Stimulated activated CD4-positive, alpha-beta T cell treated with anti-CD3 and anti-CD28 coated beads, TNF-alpha, amount 100 ng/mL, for 24 hours (primary cell): ENCODE results near the gene TRAPPC5.
"Not testable (repeated sequence)": the region's sequence is repeated elsewhere in the genome, so short reads cannot be mapped to it uniquely, and the experiment has no call there.

Source experiments
- DNase-seq, 3 experiments: peaks; one replicate each; pipeline ENCODE4 v3.0.0-alpha.2; 2020; ENCODE audit warnings: low read depth in 3 of 3

Gene TRAPPC5

GRCh38 chr19:7680606-7681339, at the start of gene TRAPPC5:
TRAPPC5 (plus strand) TSS chr19:7680833; CDS start chr19:7682254, 1,421 bp downstream.
- DNase-seq: peak; percentile 70 to 82 (median 73)

DNA sequence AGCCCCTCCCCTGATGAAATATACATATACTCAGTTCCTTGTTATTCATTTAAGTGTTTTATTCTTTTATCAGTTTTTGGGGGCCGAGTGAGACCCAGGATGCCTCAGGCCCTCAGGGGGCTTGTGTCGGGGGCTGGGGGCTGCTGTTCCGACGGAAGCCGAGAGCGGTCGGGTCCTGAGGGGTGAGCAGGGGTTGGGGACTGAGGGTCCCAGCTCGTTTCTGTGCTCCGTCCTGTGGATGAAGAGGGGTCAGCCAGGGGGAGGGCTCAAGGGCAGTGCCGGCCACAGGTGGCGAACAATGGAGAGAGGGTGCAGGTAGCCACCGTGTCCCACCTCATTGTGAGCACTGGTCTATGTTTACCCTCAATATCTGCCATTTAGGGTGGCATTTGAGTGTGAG, 49.1 kb upstream of the TRAPPC5 start:
- DNase-seq: no peak

DNA sequence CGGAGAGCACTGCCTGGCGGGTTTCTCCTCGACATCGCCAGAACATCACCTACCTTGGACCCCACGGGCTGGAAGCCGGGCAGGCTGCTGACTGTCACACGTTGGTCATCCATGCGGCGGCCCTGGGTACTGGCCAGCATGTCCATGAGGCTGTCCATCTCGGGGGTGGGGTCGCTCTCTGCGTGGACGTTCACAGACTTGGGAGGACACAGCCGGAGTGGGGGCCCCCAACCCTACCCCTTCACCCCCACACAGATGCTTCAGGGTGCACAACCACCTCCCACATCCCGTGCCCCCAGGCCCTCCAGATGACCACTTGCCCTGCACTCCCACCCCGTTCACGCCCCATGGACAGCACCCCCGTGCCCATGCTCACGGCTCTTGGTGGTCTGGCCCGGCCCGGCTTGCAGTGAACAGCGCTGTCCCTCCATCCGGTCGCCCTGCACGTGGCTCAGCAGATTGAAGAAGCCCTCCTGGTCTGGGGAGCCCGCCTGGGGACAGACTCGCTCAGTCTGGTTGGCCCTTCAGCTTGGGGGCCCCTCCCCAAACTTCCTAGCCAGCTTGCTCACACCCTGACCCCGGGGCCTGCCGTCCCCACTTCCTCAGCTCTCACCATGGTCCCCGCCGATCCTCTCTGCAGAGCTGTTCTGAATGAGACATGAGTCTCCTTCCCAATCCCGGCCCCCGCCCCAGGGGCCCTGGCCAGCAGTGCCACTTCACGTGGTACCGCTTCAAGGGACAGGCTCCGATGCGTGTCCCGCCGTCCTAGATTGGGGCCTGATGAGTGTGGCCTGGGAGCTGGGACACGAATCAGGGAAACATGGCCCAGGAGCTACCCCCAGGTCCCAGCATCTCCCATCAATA, 48.1 kb upstream of the TRAPPC5 start:
- no peak for DNase-seq

DNA sequence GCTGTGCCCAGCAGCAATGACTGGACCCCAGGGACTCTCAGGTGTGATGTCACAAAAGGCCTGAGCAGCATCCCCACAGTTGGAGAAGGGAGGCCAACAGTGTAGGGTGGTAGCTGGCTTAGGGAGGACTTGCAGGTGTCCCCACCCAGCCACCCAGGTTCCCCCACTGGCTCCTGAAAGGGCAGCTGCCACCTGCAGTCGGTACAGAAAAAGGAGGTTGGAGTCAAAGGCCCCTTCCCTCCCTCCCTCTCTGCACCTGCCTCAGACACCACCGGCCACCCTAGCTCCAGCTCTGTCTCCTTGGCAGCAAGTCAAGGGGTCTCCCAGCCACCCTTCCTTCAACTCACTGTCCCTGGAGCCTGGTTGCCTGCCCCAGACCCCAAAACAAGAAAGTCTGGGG, 46.9 kb upstream of the TRAPPC5 start, which contains the start of gene PCP2:
TSS of gene PCP2 (minus strand) at position 22 of the 400 bp plus-strand sequence. CDS start 262 bp downstream, outside the sequence.
- no peak for DNase-seq

DNA sequence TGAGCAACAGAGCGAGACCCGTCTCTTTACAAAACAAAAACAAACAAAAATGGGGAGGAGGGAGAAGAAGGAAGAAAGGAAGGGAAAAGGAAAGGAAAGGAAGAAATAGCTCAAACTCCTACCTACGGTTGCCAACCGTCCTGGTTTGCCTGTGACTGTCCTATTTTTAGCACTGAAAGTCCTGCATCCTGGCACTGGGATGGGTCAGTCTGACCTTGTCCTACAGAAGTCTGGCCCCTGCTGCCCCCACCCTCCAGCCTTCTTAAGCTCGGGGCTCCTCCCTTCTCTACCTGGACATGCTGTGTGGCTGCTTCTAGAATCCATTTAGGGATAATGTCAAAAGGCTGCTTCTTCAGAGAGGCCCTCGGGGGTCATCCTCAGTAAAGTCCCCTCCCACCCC, 45.0 kb upstream of the TRAPPC5 start:
- no peak for DNase-seq

DNA sequence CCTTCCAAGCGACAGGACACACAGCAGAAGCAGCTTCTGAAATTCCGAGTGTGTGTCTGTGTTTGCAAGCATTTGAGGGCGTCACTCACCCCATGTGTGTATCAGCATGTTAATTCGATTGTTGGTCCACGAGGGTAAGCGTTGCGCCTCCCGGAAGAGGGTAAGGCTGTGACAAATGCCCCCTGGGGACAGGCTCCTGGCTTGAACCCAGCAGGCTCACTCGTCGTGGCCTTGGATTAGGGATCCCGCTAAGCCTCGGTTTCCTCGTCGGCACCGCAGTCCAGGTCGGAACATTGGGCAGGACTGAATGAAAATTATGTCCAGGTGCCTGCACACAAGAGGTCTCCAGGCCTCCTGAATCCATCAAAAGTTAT, 44.3 kb upstream of the TRAPPC5 start:
- DNase-seq: no peak

- peak; percentile 84 to 88 (median 86) for DNase-seq
These were observed 43.8 kb upstream of the TRAPPC5 start, which contains the start of gene STXBP2 for GRCh38 chr19:7636691-7637373. STXBP2 (plus strand) TSS chr19:7637110; CDS start chr19:7637150, 40 bp downstream.

- DNase-seq: no peak
These were observed 43.0 kb upstream of the TRAPPC5 start for GRCh38 chr19:7637374-7638256.

DNA sequence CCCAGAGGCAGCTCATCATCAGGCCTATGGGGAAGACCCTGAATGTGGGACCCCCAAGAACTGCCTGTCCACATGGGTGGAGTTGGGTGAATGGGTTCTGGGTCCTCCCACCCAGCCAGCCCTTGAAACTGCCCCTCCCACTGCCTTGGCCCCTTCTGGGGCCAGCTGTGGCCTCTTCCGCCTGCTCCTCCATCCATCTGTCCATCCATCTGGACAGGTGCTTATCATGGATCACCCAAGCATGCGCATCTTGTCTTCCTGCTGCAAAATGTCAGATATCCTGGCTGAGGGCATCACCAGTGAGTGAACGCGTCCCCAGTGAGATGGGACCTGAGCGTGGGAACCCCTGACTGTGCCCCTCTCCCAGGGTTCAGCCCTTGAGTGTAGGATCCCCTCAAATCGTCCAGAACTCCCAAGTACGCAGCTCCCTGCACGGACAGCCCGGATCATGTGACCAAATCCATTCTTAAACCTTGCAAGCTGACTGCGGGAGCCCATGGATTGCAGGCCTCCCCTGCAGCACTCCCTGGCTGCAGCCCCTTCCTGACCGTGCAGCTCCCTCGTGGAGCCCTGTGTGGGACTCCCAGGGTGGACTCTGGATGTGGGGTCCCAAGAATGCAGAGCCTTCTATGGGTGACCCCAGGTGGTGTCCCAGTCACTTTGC, 41.7 kb upstream of the TRAPPC5 start:
- DNase-seq: no peak

DNA sequence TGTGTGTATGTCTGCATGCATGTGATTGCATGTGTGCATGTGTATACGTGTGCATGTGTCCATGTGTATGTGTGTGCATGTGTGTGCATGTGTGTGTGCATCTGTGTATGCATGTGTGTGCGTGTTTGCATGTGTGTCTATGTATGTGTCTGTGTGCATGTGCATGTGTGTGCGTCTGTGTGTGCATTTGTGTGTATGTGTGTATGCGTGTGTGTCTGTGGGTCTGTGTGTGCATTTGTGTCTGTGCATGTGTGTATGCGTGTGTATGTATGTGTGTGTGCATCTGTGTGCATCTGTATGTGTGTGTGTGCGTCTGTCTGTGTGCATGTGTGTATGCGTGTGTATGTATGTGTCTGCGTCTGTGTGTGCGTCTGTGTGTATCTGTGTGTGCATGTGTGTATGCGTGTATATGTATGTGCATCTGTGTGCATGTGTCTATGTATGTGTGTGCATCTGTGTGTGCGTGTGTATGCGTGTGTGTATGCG, 40.7 kb upstream of the TRAPPC5 start:
- no peak for DNase-seq

DNA sequence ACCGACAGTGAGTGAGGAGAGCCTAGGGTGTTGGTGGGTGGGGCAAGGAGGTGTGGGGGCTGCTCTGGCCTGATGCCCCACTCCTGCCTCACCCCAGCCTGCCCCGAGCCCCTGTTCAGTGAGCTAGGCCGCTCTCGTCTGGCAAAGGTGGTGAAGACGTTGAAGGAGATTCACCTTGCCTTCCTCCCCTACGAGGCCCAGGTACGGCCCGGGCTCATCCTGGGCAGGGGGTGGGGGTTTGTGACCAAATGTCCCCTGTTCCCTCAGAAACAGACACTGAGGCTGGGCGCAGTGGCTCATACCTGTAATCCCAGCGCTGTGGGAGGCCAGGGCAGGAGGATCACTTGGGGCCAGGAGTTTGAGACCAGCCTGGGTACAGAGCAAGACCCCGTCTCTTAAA, 39.8 kb upstream of the TRAPPC5 start:
- DNase-seq: no peak

DNA sequence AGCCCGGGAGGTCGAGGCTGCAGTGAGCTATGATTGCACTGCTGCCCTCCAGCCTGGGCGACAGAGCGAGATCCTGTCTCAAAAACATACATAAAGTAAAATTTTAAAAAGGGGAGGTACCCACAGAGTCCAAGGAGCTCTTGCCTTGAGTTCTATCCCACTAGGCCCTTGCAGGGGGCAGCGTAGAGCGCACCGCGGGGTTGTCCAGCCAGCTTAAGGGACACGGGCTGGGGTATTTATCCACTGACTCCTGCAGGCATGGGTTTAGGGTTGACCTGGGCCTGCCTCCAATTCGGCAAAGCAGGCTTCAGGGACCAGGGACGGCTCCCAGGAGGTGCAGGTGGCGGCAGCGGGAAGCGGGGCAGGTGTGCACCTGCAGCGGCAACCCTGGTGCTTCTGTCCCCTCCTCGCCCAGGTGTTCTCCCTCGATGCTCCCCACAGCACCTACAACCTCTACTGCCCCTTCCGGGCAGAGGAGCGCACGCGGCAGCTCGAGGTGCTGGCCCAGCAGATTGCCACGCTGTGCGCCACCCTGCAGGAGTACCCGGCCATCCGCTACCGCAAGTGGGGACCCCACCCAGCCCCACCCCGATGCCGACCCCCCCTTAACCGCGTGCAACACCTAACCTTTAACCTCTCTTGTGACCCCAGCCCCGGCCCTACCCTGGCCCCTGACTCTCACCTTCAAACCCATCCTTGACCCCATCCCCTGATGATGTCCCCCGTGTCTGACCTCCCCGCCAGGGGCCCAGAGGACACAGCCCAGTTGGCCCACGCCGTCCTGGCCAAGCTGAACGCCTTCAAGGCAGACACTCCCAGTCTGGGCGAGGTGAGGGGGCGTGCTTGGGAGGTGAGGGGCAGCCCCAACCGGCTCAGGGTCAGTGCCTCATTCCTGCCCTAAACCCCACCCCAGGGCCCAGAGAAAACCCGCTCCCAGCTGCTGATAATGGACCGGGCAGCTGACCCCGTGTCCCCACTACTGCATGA, 39.0 kb upstream of the TRAPPC5 start:
- DNase-seq: no peak

- no peak for DNase-seq
These were observed 38.2 kb upstream of the TRAPPC5 start for GRCh38 chr19:7642295-7643030.

- DNase-seq: no peak
These were observed 37.6 kb upstream of the TRAPPC5 start for GRCh38 chr19:7643031-7643415.

- not testable (repeated sequence) for DNase-seq
These were observed 36.7 kb upstream of the TRAPPC5 start for GRCh38 chr19:7643629-7644549.

DNA sequence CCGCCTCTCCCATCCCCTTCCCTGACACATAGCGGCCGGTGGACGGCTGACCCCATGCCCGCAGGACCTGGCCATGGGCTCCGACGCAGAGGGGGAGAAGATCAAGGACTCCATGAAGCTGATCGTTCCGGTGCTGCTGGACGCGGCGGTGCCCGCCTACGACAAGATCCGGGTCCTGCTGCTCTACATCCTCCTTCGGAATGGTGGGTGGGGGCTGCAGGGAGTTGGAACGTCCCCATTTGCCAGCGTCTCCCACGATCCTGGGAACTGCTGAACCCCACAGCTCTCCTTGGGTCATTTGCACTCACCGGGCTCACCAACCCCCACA, 36.1 kb upstream of the TRAPPC5 start:
- no peak for DNase-seq

DNA sequence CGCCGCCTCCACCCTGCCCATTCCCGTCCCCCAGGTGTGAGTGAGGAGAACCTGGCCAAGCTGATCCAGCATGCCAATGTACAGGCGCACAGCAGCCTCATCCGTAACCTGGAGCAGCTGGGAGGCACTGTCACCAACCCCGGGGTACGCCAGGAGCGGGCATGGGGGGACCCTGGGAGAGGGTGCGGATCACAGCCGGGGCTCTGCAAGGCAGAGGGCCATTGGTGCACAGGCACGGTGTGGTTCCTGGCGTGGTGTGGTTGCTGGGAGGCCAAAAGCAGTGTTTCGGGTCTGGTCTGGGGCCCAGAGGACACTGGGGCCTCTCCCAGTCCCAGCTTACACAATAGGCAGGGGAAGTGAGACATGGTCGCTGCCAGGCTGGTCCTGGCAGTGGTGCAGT, 35.5 kb upstream of the TRAPPC5 start:
- DNase-seq: no peak
